Hematopoietic multipotent progenitor cell treated with erythropoietin and hydrocortisone succinate and interleukin-3 and kit ligand, for 6 days (in vitro differentiated cells): ENCODE results near the gene FGF10.

Experiments used
- DNase-seq: peaks from one replicate; pipeline ENCODE4 v3.0.0-alpha.2; 2015

Gene FGF10

GRCh38 chr5:44389090-44389822, at the start of gene FGF10:
TSS of gene FGF10 (minus strand) at chr5:44389420. CDS start at chr5:44388682, 738 bp downstream.
- DNase-seq = no peak

GRCh38 chr5:44426944-44427343, 37.7 kb upstream of the FGF10 start:
- no peak for DNase-seq

GRCh38 chr5:44412286-44412685, 23.1 kb upstream of the FGF10 start:
- DNase-seq = no peak

- no peak for DNase-seq
Measured at GRCh38 chr5:44402084-44402483, 12.9 kb upstream of the FGF10 start.

- no peak for DNase-seq
Measured at GRCh38 chr5:44401611-44402010, 12.4 kb upstream of the FGF10 start.

GRCh38 chr5:44398382-44398781, 9.2 kb upstream of the FGF10 start:
- DNase-seq = no peak

- DNase-seq = no peak
Measured at GRCh38 chr5:44396312-44396711, 7.1 kb upstream of the FGF10 start.

- DNase-seq = no peak
Measured at GRCh38 chr5:44390351-44390750, 1.1 kb upstream of the FGF10 start.

- DNase-seq = no peak
Measured at GRCh38 chr5:44389823-44390143, 563 bp upstream of the FGF10 start.

- no peak for DNase-seq
Measured at GRCh38 chr5:44388321-44389089, 715 bp downstream of the FGF10 start.

- no peak for DNase-seq
Measured at GRCh38 chr5:44387921-44388320, 1.3 kb downstream of the FGF10 start.

- no peak for DNase-seq
Measured at GRCh38 chr5:44387406-44387805, 1.8 kb downstream of the FGF10 start.

- DNase-seq = peak; percentile 43
Measured at GRCh38 chr5:44385291-44385900, 3.8 kb downstream of the FGF10 start.

- no peak for DNase-seq
Measured at GRCh38 chr5:44384816-44385215, 4.4 kb downstream of the FGF10 start.

GRCh38 chr5:44382894-44383293, 6.3 kb downstream of the FGF10 start:
- no peak for DNase-seq

- no peak for DNase-seq
Measured at GRCh38 chr5:44377057-44377456, 12.2 kb downstream of the FGF10 start.

GRCh38 chr5:44372028-44372427, 17.2 kb downstream of the FGF10 start:
- no peak for DNase-seq

- DNase-seq = no peak
Measured at GRCh38 chr5:44367203-44367602, 22.0 kb downstream of the FGF10 start.

- no peak for DNase-seq
Measured at GRCh38 chr5:44365345-44365744, 23.9 kb downstream of the FGF10 start.

GRCh38 chr5:44364097-44364496, 25.1 kb downstream of the FGF10 start:
- DNase-seq = no peak

GRCh38 chr5:44361342-44362001, 27.7 kb downstream of the FGF10 start:
- no peak for DNase-seq

- no peak for DNase-seq
Measured at GRCh38 chr5:44360919-44361318, 28.3 kb downstream of the FGF10 start.

- DNase-seq = no peak
Measured at GRCh38 chr5:44358421-44358820, 30.8 kb downstream of the FGF10 start.

GRCh38 chr5:44356231-44356630, 33.0 kb downstream of the FGF10 start:
- no peak for DNase-seq
